Measurements from ENCODE around the gene PDE4D.

DNA sequence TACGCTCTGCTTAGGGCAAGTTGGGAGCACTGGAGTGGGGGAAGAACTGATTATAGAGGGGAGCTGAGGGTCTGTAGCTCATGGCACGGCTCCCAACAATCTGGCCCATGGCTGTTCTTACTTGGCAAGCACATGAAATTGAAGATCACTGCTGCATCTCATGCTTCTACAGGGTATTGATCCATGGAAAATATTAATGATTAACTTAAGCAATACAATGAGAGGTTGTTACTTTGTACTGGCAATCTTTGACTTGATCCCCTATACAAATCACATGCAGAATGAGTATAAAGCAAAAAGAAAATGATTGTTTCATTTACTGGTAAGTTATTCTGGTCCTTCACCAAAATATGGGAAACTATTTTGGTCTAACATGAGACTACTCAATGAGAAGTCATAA lies 481.1 kb downstream of the PDE4D start:
- TF ChIP-seq, protein P1, sequence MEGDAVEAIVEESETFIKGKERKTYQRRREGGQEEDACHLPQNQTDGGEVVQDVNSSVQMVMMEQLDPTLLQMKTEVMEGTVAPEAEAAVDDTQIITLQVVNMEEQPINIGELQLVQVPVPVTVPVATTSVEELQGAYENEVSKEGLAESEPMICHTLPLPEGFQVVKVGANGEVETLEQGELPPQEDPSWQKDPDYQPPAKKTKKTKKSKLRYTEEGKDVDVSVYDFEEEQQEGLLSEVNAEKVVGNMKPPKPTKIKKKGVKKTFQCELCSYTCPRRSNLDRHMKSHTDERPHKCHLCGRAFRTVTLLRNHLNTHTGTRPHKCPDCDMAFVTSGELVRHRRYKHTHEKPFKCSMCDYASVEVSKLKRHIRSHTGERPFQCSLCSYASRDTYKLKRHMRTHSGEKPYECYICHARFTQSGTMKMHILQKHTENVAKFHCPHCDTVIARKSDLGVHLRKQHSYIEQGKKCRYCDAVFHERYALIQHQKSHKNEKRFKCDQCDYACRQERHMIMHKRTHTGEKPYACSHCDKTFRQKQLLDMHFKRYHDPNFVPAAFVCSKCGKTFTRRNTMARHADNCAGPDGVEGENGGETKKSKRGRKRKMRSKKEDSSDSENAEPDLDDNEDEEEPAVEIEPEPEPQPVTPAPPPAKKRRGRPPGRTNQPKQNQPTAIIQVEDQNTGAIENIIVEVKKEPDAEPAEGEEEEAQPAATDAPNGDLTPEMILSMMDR (IDR thresholded peaks at IDR 0.05), result no peak
- no peak for TF ChIP-seq ZFX (IDR thresholded peaks at IDR 0.05; ENCODE audit: borderline replicate concordance)

All from 22Rv1 (cell line).